ENCODE measurements around the gene ATG2A.

DNA sequence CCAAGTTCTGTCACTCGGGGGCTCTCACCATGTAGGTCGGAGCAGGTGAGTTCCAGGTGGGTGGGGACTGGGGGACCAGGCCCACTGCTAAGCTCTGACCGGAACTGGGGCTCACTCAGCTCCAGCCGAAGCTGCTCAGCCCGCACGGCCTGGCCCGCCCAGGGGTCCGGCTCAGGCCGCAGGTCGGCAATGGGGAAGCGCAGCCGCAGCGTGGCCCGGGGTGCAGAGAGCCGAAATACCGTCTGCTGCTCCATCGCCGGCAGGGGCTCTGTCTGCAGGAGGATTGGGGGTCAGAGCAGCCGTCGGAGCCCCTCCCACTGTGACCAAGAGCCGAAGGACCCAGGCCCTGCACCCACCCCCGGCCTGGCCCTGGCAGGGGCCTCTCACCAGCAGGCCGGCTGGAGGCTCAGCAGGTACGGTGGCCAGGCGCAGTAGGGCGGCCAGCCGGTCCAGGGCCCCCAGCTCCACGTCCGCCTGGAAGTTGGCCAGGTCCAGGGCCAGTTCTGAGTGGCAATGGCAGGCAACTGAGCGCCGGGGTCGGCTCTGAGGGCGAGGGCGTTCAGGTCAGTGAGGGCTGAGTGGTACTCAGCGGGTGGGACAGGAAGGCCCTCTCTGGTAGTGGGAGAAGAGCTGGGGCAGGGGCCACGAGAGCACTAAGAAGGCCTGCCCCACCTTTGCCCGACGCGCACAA lies 7.2 kb downstream of the ATG2A start:
- TF ChIP-seq, protein P1, sequence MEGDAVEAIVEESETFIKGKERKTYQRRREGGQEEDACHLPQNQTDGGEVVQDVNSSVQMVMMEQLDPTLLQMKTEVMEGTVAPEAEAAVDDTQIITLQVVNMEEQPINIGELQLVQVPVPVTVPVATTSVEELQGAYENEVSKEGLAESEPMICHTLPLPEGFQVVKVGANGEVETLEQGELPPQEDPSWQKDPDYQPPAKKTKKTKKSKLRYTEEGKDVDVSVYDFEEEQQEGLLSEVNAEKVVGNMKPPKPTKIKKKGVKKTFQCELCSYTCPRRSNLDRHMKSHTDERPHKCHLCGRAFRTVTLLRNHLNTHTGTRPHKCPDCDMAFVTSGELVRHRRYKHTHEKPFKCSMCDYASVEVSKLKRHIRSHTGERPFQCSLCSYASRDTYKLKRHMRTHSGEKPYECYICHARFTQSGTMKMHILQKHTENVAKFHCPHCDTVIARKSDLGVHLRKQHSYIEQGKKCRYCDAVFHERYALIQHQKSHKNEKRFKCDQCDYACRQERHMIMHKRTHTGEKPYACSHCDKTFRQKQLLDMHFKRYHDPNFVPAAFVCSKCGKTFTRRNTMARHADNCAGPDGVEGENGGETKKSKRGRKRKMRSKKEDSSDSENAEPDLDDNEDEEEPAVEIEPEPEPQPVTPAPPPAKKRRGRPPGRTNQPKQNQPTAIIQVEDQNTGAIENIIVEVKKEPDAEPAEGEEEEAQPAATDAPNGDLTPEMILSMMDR (IDR thresholded peaks at IDR 0.05; ENCODE audit: insufficient read depth, low read length), result no peak
- TF ChIP-seq, protein P2, sequence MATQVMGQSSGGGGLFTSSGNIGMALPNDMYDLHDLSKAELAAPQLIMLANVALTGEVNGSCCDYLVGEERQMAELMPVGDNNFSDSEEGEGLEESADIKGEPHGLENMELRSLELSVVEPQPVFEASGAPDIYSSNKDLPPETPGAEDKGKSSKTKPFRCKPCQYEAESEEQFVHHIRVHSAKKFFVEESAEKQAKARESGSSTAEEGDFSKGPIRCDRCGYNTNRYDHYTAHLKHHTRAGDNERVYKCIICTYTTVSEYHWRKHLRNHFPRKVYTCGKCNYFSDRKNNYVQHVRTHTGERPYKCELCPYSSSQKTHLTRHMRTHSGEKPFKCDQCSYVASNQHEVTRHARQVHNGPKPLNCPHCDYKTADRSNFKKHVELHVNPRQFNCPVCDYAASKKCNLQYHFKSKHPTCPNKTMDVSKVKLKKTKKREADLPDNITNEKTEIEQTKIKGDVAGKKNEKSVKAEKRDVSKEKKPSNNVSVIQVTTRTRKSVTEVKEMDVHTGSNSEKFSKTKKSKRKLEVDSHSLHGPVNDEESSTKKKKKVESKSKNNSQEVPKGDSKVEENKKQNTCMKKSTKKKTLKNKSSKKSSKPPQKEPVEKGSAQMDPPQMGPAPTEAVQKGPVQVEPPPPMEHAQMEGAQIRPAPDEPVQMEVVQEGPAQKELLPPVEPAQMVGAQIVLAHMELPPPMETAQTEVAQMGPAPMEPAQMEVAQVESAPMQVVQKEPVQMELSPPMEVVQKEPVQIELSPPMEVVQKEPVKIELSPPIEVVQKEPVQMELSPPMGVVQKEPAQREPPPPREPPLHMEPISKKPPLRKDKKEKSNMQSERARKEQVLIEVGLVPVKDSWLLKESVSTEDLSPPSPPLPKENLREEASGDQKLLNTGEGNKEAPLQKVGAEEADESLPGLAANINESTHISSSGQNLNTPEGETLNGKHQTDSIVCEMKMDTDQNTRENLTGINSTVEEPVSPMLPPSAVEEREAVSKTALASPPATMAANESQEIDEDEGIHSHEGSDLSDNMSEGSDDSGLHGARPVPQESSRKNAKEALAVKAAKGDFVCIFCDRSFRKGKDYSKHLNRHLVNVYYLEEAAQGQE (IDR thresholded peaks at IDR 0.05; ENCODE audit: insufficient replicate concordance, low read depth), result no peak
- TF ChIP-seq POLR2AphosphoS5 (IDR thresholded peaks at IDR 0.05; ENCODE audit: low read depth) (no peak), GABPA (IDR thresholded peaks at IDR 0.05; ENCODE audit: low read depth) (no peak)

Measured in HL-60 (cell line).